ENCODE results near the gene NCR1. TPM values are rescaled to one million over a fixed set of nuclear protein-coding genes. Genes with fewer than 3 reads are reported as not detected.

Gene NCR1, protein sequence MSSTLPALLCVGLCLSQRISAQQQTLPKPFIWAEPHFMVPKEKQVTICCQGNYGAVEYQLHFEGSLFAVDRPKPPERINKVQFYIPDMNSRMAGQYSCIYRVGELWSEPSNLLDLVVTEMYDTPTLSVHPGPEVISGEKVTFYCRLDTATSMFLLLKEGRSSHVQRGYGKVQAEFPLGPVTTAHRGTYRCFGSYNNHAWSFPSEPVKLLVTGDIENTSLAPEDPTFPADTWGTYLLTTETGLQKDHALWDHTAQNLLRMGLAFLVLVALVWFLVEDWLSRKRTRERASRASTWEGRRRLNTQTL
- not detected in 5 replicates for total RNA-seq (2022; extraction: Qiagen RNA extraction)

GRCh38 chr19:54905803-54906511 is at the start of gene NCR1:
Gene NCR1, plus strand, starts transcription at chr19:54906148. Its CDS starts 40 bp downstream, at chr19:54906188.

DNA sequence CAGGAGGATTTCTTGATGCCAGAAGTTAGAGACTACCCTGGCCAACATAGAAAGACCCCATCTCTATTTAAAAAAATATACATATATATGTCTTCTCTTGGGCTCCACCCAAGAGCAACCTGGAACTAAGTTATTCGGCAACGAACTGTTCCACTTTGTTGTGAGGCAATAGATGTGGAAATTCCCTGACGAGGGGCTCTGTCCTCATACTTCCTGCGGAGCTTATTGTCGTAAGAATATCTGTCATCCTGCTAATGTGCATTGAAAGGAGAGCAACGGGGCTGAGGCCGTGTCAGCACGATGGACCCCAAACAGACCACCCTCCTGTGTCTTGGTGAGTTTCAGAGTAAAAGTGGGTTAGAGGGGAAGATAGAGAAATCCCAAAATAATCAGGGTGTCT is 32.0 kb upstream of the NCR1 start, which contains the start of gene FCAR:
Gene FCAR, plus strand, starts transcription at position 246 of the 400 bp plus-strand sequence. Its CDS starts 55 bp downstream, at position 301.

DNA sequence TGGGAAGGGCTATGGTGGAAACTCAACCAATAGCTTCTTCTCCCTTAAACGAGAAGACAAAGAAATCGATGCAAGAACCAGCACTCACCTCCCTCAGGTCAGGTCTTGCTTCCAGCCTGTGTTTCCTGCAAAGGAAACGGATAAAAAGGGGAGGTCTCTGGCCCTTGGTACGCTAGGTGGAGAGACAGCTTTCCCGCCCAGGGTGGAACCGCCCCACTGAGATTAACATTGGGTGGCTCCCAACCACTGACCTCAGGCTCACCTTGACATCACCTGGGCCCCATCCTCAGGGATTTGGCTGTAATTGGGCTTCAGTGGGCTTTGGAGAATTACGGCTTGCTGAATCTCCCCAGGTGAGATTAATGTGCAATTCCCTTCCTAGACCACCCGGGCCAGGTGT is 41.4 kb downstream of the NCR1 start, which contains the start of gene NLRP7:
Gene NLRP7, minus strand, starts transcription at position 150 of the 400 bp plus-strand sequence.

Other genes with a start within 250 kb of the NCR1 start
- not detected in 5 replicates for gene LILRB4, start 243.2 kb upstream of the NCR1 start, total RNA-seq (2022; extraction: Qiagen RNA extraction)
- not detected in 5 replicates for gene KIR3DL3, start 181.7 kb upstream of the NCR1 start, total RNA-seq (2022; extraction: Qiagen RNA extraction)
- gene KIR2DL3, start 167.6 kb upstream of the NCR1 start, total RNA-seq (2022; extraction: Qiagen RNA extraction), result not detected in 5 replicates
- gene KIR2DL1, start 136.4 kb upstream of the NCR1 start, total RNA-seq (2022; extraction: Qiagen RNA extraction), result 0.05 TPM in 1 of 5 replicates, not detected in the others
- gene KIR2DL4, start 102.5 kb upstream of the NCR1 start, total RNA-seq (2022; extraction: Qiagen RNA extraction), result not detected in 5 replicates
- not detected in 5 replicates for gene KIR3DL1, start 89.7 kb upstream of the NCR1 start, total RNA-seq (2022; extraction: Qiagen RNA extraction)
- not detected in 5 replicates for gene KIR2DS4, start 73.5 kb upstream of the NCR1 start, total RNA-seq (2022; extraction: Qiagen RNA extraction)
- gene KIR3DL2, start 55.7 kb upstream of the NCR1 start, total RNA-seq (2022; extraction: Qiagen RNA extraction), result 0.06 TPM in 1 of 5 replicates, not detected in the others
- gene FCAR, start 31.9 kb upstream of the NCR1 start, total RNA-seq (2022; extraction: Qiagen RNA extraction), result not detected in 5 replicates
- 0.05 to 0.08 TPM in 2 of 5 replicates, not detected in the others for gene NLRP7, start 41.4 kb downstream of the NCR1 start, total RNA-seq (2022; extraction: Qiagen RNA extraction)
- 22.4 to 29.0 TPM (median 25.9 TPM) in 5 replicates for gene NLRP2, start 60.2 kb downstream of the NCR1 start, total RNA-seq (2022; extraction: Qiagen RNA extraction)
- 0.08 to 0.21 TPM (median 0.16 TPM) in 5 replicates for gene GP6, start 132.1 kb downstream of the NCR1 start, total RNA-seq (2022; extraction: Qiagen RNA extraction)
- 19.5 to 20.9 TPM (median 20.3 TPM) in 5 replicates for gene RDH13, start 157.0 kb downstream of the NCR1 start, total RNA-seq (2022; extraction: Qiagen RNA extraction)
- gene EPS8L1, start 169.7 kb downstream of the NCR1 start, total RNA-seq (2022; extraction: Qiagen RNA extraction), result 3.6 to 6.4 TPM (median 5.4 TPM) in 5 replicates
- 65.1 to 85.5 TPM (median 79.5 TPM) in 5 replicates for gene PPP1R12C, start 211.5 kb downstream of the NCR1 start, total RNA-seq (2022; extraction: Qiagen RNA extraction)
- 108 to 144 TPM (median 132 TPM) in 5 replicates for gene TNNT1, start 243.1 kb downstream of the NCR1 start, total RNA-seq (2022; extraction: Qiagen RNA extraction)